ENCODE data around the gene SMYD4.

DNA sequence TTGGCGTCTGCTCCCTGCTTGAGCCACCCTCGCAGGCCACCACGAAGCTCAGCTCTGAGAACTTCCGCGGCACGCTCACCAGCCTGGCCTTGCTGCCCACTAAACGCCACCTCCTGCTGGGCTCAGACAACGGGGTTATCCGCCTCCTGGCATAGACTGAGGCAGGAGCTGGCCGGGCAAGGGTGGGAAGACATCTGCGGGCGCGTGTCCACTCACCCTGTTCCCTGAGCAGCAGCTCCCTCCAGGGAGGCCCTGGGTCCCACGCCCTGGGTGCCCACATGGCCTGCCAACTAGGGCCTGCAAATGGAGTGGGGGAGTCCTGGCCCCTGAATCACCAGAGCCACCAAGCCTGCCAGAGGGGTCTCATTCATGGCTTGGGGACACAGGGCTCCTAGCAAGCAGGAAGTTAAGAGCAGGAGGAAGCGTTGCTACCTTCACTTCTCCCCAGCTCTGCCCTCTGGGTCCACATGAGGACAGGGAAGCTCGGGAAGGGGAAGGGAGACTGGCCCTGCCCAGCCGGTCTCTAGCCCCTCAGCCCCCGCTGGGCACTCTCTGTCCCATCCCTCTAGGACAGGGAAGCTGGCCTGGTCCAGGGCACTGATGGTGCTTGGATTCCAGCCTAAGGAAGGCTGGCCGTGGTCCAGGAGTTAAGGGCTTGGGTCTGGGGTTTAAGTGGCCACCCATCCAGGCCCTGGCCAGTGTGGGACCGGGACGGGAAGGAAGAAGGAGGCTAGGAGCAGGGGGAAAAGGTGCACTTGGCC lies 92.0 kb downstream of the SMYD4 start:
- TF ChIP-seq, protein P1, sequence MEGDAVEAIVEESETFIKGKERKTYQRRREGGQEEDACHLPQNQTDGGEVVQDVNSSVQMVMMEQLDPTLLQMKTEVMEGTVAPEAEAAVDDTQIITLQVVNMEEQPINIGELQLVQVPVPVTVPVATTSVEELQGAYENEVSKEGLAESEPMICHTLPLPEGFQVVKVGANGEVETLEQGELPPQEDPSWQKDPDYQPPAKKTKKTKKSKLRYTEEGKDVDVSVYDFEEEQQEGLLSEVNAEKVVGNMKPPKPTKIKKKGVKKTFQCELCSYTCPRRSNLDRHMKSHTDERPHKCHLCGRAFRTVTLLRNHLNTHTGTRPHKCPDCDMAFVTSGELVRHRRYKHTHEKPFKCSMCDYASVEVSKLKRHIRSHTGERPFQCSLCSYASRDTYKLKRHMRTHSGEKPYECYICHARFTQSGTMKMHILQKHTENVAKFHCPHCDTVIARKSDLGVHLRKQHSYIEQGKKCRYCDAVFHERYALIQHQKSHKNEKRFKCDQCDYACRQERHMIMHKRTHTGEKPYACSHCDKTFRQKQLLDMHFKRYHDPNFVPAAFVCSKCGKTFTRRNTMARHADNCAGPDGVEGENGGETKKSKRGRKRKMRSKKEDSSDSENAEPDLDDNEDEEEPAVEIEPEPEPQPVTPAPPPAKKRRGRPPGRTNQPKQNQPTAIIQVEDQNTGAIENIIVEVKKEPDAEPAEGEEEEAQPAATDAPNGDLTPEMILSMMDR (IDR thresholded peaks at IDR 0.05; ENCODE audit: low read depth, low read length): no peak
- TF ChIP-seq POLR2A (IDR thresholded peaks at IDR 0.05; ENCODE audit: extremely low read depth, insufficient read length) (no peak), MYC (IDR thresholded peaks at IDR 0.05; ENCODE audit: low read depth, low read length) (no peak)
- TF ChIP-seq, protein P2, sequence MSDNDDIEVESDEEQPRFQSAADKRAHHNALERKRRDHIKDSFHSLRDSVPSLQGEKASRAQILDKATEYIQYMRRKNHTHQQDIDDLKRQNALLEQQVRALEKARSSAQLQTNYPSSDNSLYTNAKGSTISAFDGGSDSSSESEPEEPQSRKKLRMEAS (IDR thresholded peaks at IDR 0.05; ENCODE audit: low read depth, low read length): no peak

All from NB4 (cell line).